Measurements from ENCODE around the gene ISCA2. TPM values are rescaled to one million over a fixed set of nuclear protein-coding genes. Genes with fewer than 3 reads are reported as not detected.

Gene ISCA2
- total and polyA plus RNA-seq, 2 donors (not counting 3 experiments of a cell fraction or from before 2014, with no cell fraction given): 22.6 to 25.7 TPM

DNA sequence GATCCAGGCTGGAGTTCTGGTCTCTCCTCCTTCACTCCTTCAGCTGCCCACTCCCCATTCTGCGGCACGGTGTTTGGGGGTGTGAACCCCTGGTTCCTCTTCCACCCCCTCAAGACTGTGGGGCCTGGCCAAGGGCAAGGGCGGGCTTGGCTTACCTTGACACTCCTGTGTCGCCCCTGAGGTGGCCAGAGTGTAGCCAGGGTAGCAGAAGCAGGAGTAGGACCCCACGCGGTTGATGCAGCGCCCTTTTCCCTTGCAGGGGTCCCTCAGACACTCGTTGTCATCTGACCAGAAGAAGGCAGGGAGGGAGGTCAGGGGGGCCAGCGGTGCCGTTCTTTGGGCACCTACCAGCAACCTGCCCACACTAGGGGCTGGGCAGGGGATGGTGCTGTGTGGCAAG, 28.2 kb downstream of the ISCA2 start:
- dilution Hi-C loops (cut with MboI; ENCODE audit: extremely low pct_ligation_motif_present, low sequenced_read_pairs) (no loop called here), intact Hi-C loops (cut with micrococcal nuclease) (no loop called here)
- no peak overlapping the region for H3K4me3 ChIP-seq (replicated peaks in 1 of 3; ENCODE audit: insufficient read depth in 1 of 3, low read depth in 1 of 3, low read length in 3 of 3)
- no peak overlapping the region for H3K27ac ChIP-seq (ENCODE audit: insufficient read depth, low read depth, low read length)
- no peaks in the 10 kb centered on the region for H3K79me2 ChIP-seq (ENCODE audit: control insufficient read depth, insufficient read depth, low read length)
- FAIRE-seq: no peak
- CTCF ChIA-PET: no interaction called here
- no peaks in the 10 kb centered on the region for H3K9me3 ChIP-seq (replicated peaks; ENCODE audit: control insufficient read depth, insufficient read depth, low read length)
- DNase-seq (ENCODE audit: low read depth, low spot score): no peak
- no peak overlapping the region for H2AFZ ChIP-seq (ENCODE audit: low read depth, low read length)
- H3K9ac ChIP-seq (replicated peaks; ENCODE audit: extremely low read depth, insufficient read depth, low read length): no peak overlapping the region
- TF ChIP-seq, protein P1, sequence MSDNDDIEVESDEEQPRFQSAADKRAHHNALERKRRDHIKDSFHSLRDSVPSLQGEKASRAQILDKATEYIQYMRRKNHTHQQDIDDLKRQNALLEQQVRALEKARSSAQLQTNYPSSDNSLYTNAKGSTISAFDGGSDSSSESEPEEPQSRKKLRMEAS (IDR thresholded peaks at IDR 0.05; ENCODE audit: insufficient read depth, insufficient read length): no peak
- no peak overlapping the region for H3K4me2 ChIP-seq (ENCODE audit: insufficient read depth, low read length)
- no TSS peak for BruUV-seq (replicated peaks)
- H3K36me3 ChIP-seq (ENCODE audit: control insufficient read depth in 2 of 2, extremely low read depth in 1 of 2, insufficient read depth in 2 of 2, low read length in 2 of 2): peaks cover 14 to 36% of the 10 kb centered on the region in 2 experiments
- H3K4me1 ChIP-seq (ENCODE audit: control insufficient read depth, extremely low read depth, insufficient read depth, low read length): no peaks in the 10 kb centered on the region
- no peaks in the 10 kb centered on the region for H3K9me1 ChIP-seq (replicated peaks; ENCODE audit: control insufficient read depth, extremely low read depth, insufficient read depth, low read length)
- no peaks in the 10 kb centered on the region for H3K27me3 ChIP-seq (ENCODE audit: control insufficient read depth in 2 of 2, insufficient read depth in 2 of 2, low read length in 2 of 2)
- no peaks in the 10 kb centered on the region for H4K20me1 ChIP-seq (replicated peaks; ENCODE audit: control insufficient read depth, extremely low read depth, insufficient read depth, low read length)
- POLR2A ChIA-PET: no interaction called here

DNA sequence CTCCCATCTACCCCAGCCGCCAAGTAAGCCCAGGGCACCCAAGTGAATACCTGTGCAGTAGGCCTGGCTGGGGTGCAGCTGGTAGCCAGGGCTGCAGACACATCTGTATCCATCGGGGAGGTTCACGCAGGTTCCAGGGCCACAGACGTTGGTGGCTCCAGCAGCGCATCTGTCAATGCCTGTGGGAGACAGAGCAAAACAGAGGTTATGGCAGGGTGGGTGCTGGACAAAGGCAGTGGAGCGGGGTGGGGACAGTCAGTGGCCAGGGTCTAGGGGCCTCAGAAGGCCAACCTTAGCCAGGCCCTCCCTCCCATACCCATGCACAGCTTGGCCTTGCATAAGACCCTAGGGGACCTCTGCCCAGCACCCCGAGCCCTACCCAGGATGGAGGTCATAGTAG, 29.2 kb downstream of the ISCA2 start:
- BruUV-seq (replicated peaks): no TSS peak
- no peak for TF ChIP-seq POLR2A (IDR thresholded peaks at IDR 0.05; ENCODE audit: low read depth, low read length)
- TF ChIP-seq FOS (IDR thresholded peaks at IDR 0.05; ENCODE audit: borderline replicate concordance, insufficient read depth, low read length): no peak
- no peak for TF ChIP-seq GATA2 (IDR thresholded peaks at IDR 0.05; ENCODE audit: insufficient read depth, insufficient read length, low read depth, low read length)
- TF ChIP-seq, protein P2, sequence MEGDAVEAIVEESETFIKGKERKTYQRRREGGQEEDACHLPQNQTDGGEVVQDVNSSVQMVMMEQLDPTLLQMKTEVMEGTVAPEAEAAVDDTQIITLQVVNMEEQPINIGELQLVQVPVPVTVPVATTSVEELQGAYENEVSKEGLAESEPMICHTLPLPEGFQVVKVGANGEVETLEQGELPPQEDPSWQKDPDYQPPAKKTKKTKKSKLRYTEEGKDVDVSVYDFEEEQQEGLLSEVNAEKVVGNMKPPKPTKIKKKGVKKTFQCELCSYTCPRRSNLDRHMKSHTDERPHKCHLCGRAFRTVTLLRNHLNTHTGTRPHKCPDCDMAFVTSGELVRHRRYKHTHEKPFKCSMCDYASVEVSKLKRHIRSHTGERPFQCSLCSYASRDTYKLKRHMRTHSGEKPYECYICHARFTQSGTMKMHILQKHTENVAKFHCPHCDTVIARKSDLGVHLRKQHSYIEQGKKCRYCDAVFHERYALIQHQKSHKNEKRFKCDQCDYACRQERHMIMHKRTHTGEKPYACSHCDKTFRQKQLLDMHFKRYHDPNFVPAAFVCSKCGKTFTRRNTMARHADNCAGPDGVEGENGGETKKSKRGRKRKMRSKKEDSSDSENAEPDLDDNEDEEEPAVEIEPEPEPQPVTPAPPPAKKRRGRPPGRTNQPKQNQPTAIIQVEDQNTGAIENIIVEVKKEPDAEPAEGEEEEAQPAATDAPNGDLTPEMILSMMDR (IDR thresholded peaks at IDR 0.05; ENCODE audit: extremely low read depth in 1 of 2, insufficient read depth in 1 of 2, low read depth in 1 of 2, low read length in 2 of 2): no peak
- TF ChIP-seq, protein P1 (IDR thresholded peaks at IDR 0.05; ENCODE audit: insufficient read depth, insufficient read length): no peak
- no peak for TF ChIP-seq MYC (IDR thresholded peaks at IDR 0.05; ENCODE audit: low read depth, low read length)
- TF ChIP-seq JUN (IDR thresholded peaks at IDR 0.05; ENCODE audit: borderline replicate concordance, insufficient read depth, insufficient read length, low read depth): no peak
- TF ChIP-seq EZH2 (IDR thresholded peaks at IDR 0.05; ENCODE audit: borderline replicate concordance, low read depth, low read length, severe bottlenecking): no peak
- TF ChIP-seq POLR2AphosphoS5 (IDR thresholded peaks at IDR 0.05; ENCODE audit: insufficient read depth, low read depth, low read length): no peak

More for the DNA sequence above, 29.2 kb downstream of the ISCA2 start:
- FAIRE-seq (no peak), DNase-seq (ENCODE audit: low read depth, low spot score) (no peak)
- no peak overlapping the region for H3K4me3 ChIP-seq (replicated peaks in 1 of 3; ENCODE audit: insufficient read depth in 1 of 3, low read depth in 1 of 3, low read length in 3 of 3)
- H3K9me3 ChIP-seq (replicated peaks; ENCODE audit: control insufficient read depth, insufficient read depth, low read length): no peaks in the 10 kb centered on the region
- H3K27ac ChIP-seq (ENCODE audit: insufficient read depth, low read depth, low read length): no peak overlapping the region
- dilution Hi-C loops (cut with MboI; ENCODE audit: extremely low pct_ligation_motif_present, low sequenced_read_pairs) (no loop called here), intact Hi-C loops (cut with micrococcal nuclease) (no loop called here)
- ChIA-PET CTCF (no interaction called here), POLR2A (no interaction called here)
- H3K9me1 ChIP-seq (replicated peaks; ENCODE audit: control insufficient read depth, extremely low read depth, insufficient read depth, low read length): no peaks in the 10 kb centered on the region
- no peaks in the 10 kb centered on the region for H3K27me3 ChIP-seq (ENCODE audit: control insufficient read depth in 2 of 2, insufficient read depth in 2 of 2, low read length in 2 of 2)
- no peaks in the 10 kb centered on the region for H4K20me1 ChIP-seq (replicated peaks; ENCODE audit: control insufficient read depth, extremely low read depth, insufficient read depth, low read length)
- H3K9ac ChIP-seq (replicated peaks; ENCODE audit: extremely low read depth, insufficient read depth, low read length): no peak overlapping the region
- no peaks in the 10 kb centered on the region for H3K79me2 ChIP-seq (ENCODE audit: control insufficient read depth, insufficient read depth, low read length)
- H2AFZ ChIP-seq (ENCODE audit: low read depth, low read length): no peak overlapping the region
- peaks cover 11 to 39% of the 10 kb centered on the region in 2 experiments for H3K36me3 ChIP-seq (ENCODE audit: control insufficient read depth in 2 of 2, extremely low read depth in 1 of 2, insufficient read depth in 2 of 2, low read length in 2 of 2)
- H3K4me2 ChIP-seq (ENCODE audit: insufficient read depth, low read length): no peak overlapping the region
- H3K4me1 ChIP-seq (ENCODE audit: control insufficient read depth, extremely low read depth, insufficient read depth, low read length): no peaks in the 10 kb centered on the region
